GM18526 (cell line): ENCODE data around the gene TXN2.

ENCODE experiments used
- POLR2A ChIP-seq: IDR thresholded peaks from 3 replicates; pipeline ENCODE4 v1.6.1; 2011; ENCODE audit not compliant: insufficient read length; ENCODE audit errors: extremely low read depth

TXN2 gene

GRCh38 chr22:36497910-36498665 lies 16.6 kb upstream of the TXN2 start:
- TF ChIP-seq POLR2A = no peak

- TF ChIP-seq POLR2A = no peak
These were observed 12.3 kb upstream of the TXN2 start for GRCh38 chr22:36493690-36494110.

- TF ChIP-seq POLR2A = no peak
These were observed 10.7 kb upstream of the TXN2 start for GRCh38 chr22:36492109-36492508.

- no peak for TF ChIP-seq POLR2A
These were observed 9.7 kb upstream of the TXN2 start for GRCh38 chr22:36491155-36491554.

- TF ChIP-seq POLR2A = no peak
These were observed 5.4 kb upstream of the TXN2 start for GRCh38 chr22:36486619-36487384.

GRCh38 chr22:36480941-36481392 lies 473 bp downstream of the TXN2 start:
- TF ChIP-seq POLR2A = no peak

- TF ChIP-seq POLR2A = no peak
These were observed 2.5 kb downstream of the TXN2 start for GRCh38 chr22:36478966-36479365.

GRCh38 chr22:36475341-36475740 lies 6.1 kb downstream of the TXN2 start:
- TF ChIP-seq POLR2A = no peak

GRCh38 chr22:36472689-36473088 lies 8.8 kb downstream of the TXN2 start:
- no peak for TF ChIP-seq POLR2A

- TF ChIP-seq POLR2A = no peak
These were observed 10.1 kb downstream of the TXN2 start for GRCh38 chr22:36471341-36471821.

GRCh38 chr22:36470994-36471331 lies 10.5 kb downstream of the TXN2 start:
- no peak for TF ChIP-seq POLR2A

GRCh38 chr22:36470162-36470993 lies 11.1 kb downstream of the TXN2 start:
- TF ChIP-seq POLR2A = no peak

GRCh38 chr22:36469094-36469710 lies 12.2 kb downstream of the TXN2 start:
- no peak for TF ChIP-seq POLR2A

GRCh38 chr22:36467946-36468345 lies 13.5 kb downstream of the TXN2 start:
- no peak for TF ChIP-seq POLR2A
